H1 (cell line): Measurements from ENCODE around the gene RAPH1. TPM values are rescaled to one million over a fixed set of nuclear protein-coding genes. Genes with fewer than 3 reads are reported as not detected.

Source experiments
- CTCF ChIA-PET: fragments of 300-600 bp; sonication (Branson Sonifier 250); formaldehyde crosslinking; loops from one replicate; lab custom pipeline; 2021; ENCODE audit not compliant: partially characterized antibody; lab: Charles Lee
- POLR2A ChIA-PET: fragments of 300-600 bp; sonication (Branson Sonifier 250); formaldehyde crosslinking; loops from one replicate; lab custom pipeline; 2021; ENCODE audit warnings: inconsistent platforms; ENCODE audit not compliant: partially characterized antibody; lab: Charles Lee
- DNase-seq, 2 experiments: peaks; one replicate each; pipeline versions ENCODE4 v3.0.0 to v3.0.0-alpha.2; 2010 to 2022; ENCODE audit warnings: low spot score in 2 of 2, low read depth in 1 of 2, mixed read lengths in 1 of 2
- FAIRE-seq: peaks from 2 replicates; lab custom pipeline; 2011; peaks lifted over from hg19 to GRCh38; lab: Jason Lieb, UNC
- H2AFZ ChIP-seq: 2 replicates; pipeline ENCODE4 v1.8.1; 2012; ENCODE audit warnings: low read length, inconsistent platforms
- H2AK5ac ChIP-seq: 2 replicates; pipeline ENCODE4 v1.6.1; 2013; ENCODE audit warnings: low read depth, low read length
- H2BK120ac ChIP-seq: replicated peaks from 2 replicates; pipeline ENCODE3; 2013; ENCODE audit warnings: low read depth, low read length, inconsistent platforms
- H2BK12ac ChIP-seq: 2 replicates; pipeline ENCODE4 v1.6.1; 2013; ENCODE audit warnings: low read depth, low read length
- H2BK15ac ChIP-seq: 2 replicates; pipeline ENCODE4 v1.6.1; 2013; ENCODE audit warnings: low read length
- H2BK20ac ChIP-seq: 2 replicates; pipeline ENCODE4 v1.6.1; 2013; ENCODE audit warnings: low read length
- H2BK5ac ChIP-seq: 2 replicates; pipeline ENCODE4 v1.6.1; 2013; ENCODE audit warnings: low read depth, low read length
- H3K14ac ChIP-seq: 2 replicates; pipeline ENCODE4 v1.6.1; 2013; ENCODE audit warnings: inconsistent platforms; ENCODE audit not compliant: insufficient read length
- H3K18ac ChIP-seq: 2 replicates; pipeline ENCODE4 v1.6.1; 2013; ENCODE audit warnings: low read length; ENCODE audit errors: extremely low read depth
- H3K23ac ChIP-seq: 2 replicates; pipeline ENCODE4 v1.6.1; 2013; ENCODE audit warnings: inconsistent platforms; ENCODE audit not compliant: insufficient read length
- H3K23me2 ChIP-seq: 2 replicates; pipeline ENCODE4 v1.6.1; 2013; ENCODE audit warnings: low read depth, low read length
- H3K27ac ChIP-seq: 2 replicates; pipeline ENCODE4 v1.6.1; 2011; ENCODE audit warnings: low read depth, low read length, inconsistent platforms
- H3K27me3 ChIP-seq, 4 experiments: replicated peaks in 1 of 4; 1 replicate in 1 of 4; 2 replicates in 3 of 4; pipeline versions ENCODE4 v1.6.1 to v1.8.1; 2011 to 2013; ENCODE audit warnings: low read length in 3 of 4, mild to moderate bottlenecking in 3 of 4, inconsistent platforms in 2 of 4, mixed read lengths in 2 of 4, moderate library complexity in 1 of 4; ENCODE audit not compliant: control insufficient read depth in 3 of 4, insufficient read depth in 3 of 4; ENCODE audit errors: extremely low read depth in 1 of 4
- H3K36me3 ChIP-seq, 4 experiments: 2 replicates each; pipeline versions ENCODE4 v1.6.1 to v1.8.1; 2011 to 2013; ENCODE audit warnings: mild to moderate bottlenecking in 4 of 4, low read length in 3 of 4, moderate library complexity in 2 of 4, control low read depth in 1 of 4, inconsistent platforms in 1 of 4; ENCODE audit not compliant: insufficient read depth in 4 of 4, control insufficient read depth in 2 of 4
- H3K4ac ChIP-seq: replicated peaks from 2 replicates; pipeline ENCODE3; 2013; ENCODE audit warnings: low read length, low read depth, mixed read lengths, inconsistent platforms; ENCODE audit not compliant: insufficient read length
- H3K4me1 ChIP-seq, 4 experiments: replicated peaks in 1 of 4; 1 replicate in 1 of 4; 2 replicates in 3 of 4; pipeline versions ENCODE4 v1.6.1 to v1.8.1; 2011 to 2013; ENCODE audit warnings: low read length in 3 of 4, inconsistent platforms in 2 of 4, mixed read lengths in 1 of 4; ENCODE audit not compliant: insufficient read depth in 4 of 4, control insufficient read depth in 3 of 4
- H3K4me2 ChIP-seq, 2 experiments: 2 replicates each; pipeline versions ENCODE4 v1.6.1 to v1.8.1; 2011 to 2013; ENCODE audit warnings: low read depth in 2 of 2, low read length in 2 of 2, control low read depth in 1 of 2, inconsistent platforms in 1 of 2, mild to moderate bottlenecking in 1 of 2; ENCODE audit not compliant: insufficient read depth in 1 of 2
- H3K4me3 ChIP-seq, 4 experiments: fragments of 200-600, 300-600 bp in 1 of 4; sonication (generic), shearing (Covaris generic), sonication (Bioruptor Twin) in 1 of 4; 2 replicates each; pipeline versions ENCODE4 v1.5.1 to v1.8.1; 2011 to 2016; ENCODE audit warnings: low read length in 4 of 4, low read depth in 3 of 4, control low read depth in 2 of 4, inconsistent platforms in 2 of 4, mild to moderate bottlenecking in 2 of 4, mixed read lengths in 1 of 4, moderate library complexity in 1 of 4; ENCODE audit not compliant: insufficient read depth in 2 of 4; ENCODE audit errors: extremely low read depth in 1 of 4
- H3K56ac ChIP-seq: replicated peaks from 2 replicates; pipeline ENCODE3; 2013; ENCODE audit warnings: low read depth, mild to moderate bottlenecking, mixed read lengths, low read length, inconsistent platforms; ENCODE audit not compliant: insufficient read length
- H3K79me1 ChIP-seq: 2 replicates; pipeline ENCODE4 v1.6.1; 2013; ENCODE audit warnings: low read depth, low read length, control low read depth
- H3K79me2 ChIP-seq, 2 experiments: 2 replicates each; pipeline versions ENCODE4 v1.6.1 to v1.8.1; 2012 to 2013; ENCODE audit warnings: low read length in 2 of 2, mild to moderate bottlenecking in 2 of 2, inconsistent platforms in 1 of 2; ENCODE audit not compliant: insufficient read depth in 2 of 2, control insufficient read depth in 1 of 2
- H3K9ac ChIP-seq, 4 experiments: replicated peaks in 1 of 4; 1 replicate in 1 of 4; 2 replicates in 3 of 4; pipeline versions ENCODE4 v1.6.1 to v1.8.1; 2011 to 2013; ENCODE audit warnings: low read depth in 3 of 4, low read length in 3 of 4, control low read depth in 2 of 4, mild to moderate bottlenecking in 2 of 4, moderate library complexity in 2 of 4, inconsistent platforms in 1 of 4; ENCODE audit errors: extremely low read depth in 1 of 4
- H3K9me3 ChIP-seq, 2 experiments: 2 replicates each; pipeline versions ENCODE4 v1.6.1 to v1.8.1; 2012 to 2013; ENCODE audit warnings: mild to moderate bottlenecking in 2 of 2, moderate library complexity in 2 of 2, control low read depth in 1 of 2, inconsistent platforms in 1 of 2, low read depth in 1 of 2, low read length in 1 of 2, mixed read lengths in 1 of 2; ENCODE audit not compliant: insufficient read depth in 2 of 2
- H4K20me1 ChIP-seq, 2 experiments: replicated peaks in 1 of 2; 2 replicates each; pipeline versions ENCODE3 to v1.8.1; 2011 to 2013; ENCODE audit warnings: inconsistent platforms in 2 of 2, low read length in 2 of 2, mild to moderate bottlenecking in 1 of 2; ENCODE audit not compliant: insufficient read depth in 2 of 2, control insufficient read depth in 1 of 2
- H4K5ac ChIP-seq: 2 replicates; pipeline ENCODE4 v1.6.1; 2013; ENCODE audit warnings: low read length, low read depth, mixed read lengths, inconsistent platforms; ENCODE audit not compliant: insufficient read length
- H4K8ac ChIP-seq: 2 replicates; pipeline ENCODE4 v1.8.0; 2013; ENCODE audit warnings: mild to moderate bottlenecking, moderate library complexity, low read length, inconsistent platforms; ENCODE audit not compliant: insufficient read depth; ENCODE audit errors: extremely low read depth
- H4K91ac ChIP-seq: replicated peaks from 2 replicates; pipeline ENCODE3; 2013; ENCODE audit warnings: low read length, mixed read lengths, inconsistent platforms; ENCODE audit not compliant: insufficient read length
- WGBS, 2 experiments: shearing (Covaris generic) in 1 of 2; methylation state at CpG; one replicate each; pipeline versions ENCODE4 v1.1.6 to v1.1.7; 2013 to 2015; ENCODE audit warnings: low lambda C conversion rate in 2 of 2, mixed read lengths in 2 of 2, inconsistent platforms in 1 of 2, low coverage in 1 of 2, missing lambda C conversion rate in 1 of 2; ENCODE audit not compliant: insufficient replicate concordance in 2 of 2, insufficient coverage in 1 of 2, insufficient read length in 1 of 2; ENCODE audit errors: extremely low coverage in 1 of 2, missing lambda C conversion rate in 1 of 2; 5-methylcytosine and 5-hydroxymethylcytosine counted together
- polyA plus RNA-seq, 7 experiments: library from polyadenylated mRNA; depleted of rRNA in 3 of 7; stranded (reverse) in 5 of 7; unstranded in 2 of 7; fragments of >200 nt in 5 of 7; fragments of 200-250 nt in 2 of 7; gene quantifications; 1 replicate in 5 of 7; 2 replicates in 1 of 7; 4 replicates in 1 of 7; pipeline versions ENCODE4 v1.2.1 to v1.2.3, GENCODE V29; 2011 to 2013; ENCODE audit warnings: missing spikeins in 2 of 7, mixed read lengths in 2 of 7
- total RNA-seq: library from RNA; stranded (reverse); fragmentation: NEBNext Ultra II Directional; extraction: Animal tissue kit (Norgen Biotek cat#: 25700); gene quantifications from 2 replicates; pipeline ENCODE4 v1.2.1, GENCODE V29; 2021
- TF ChIP-seq, protein P1 (sequence below): IDR thresholded peaks from 2 replicates; pipeline ENCODE4 v1.6.1; 2012; ENCODE audit warnings: inconsistent platforms

RAPH1 gene
- total and polyA plus RNA-seq, 2 of the 8 experiments (the other 6 are each of a cell fraction or from before 2014, with no cell fraction given) = 3.8 to 27.4 TPM

GRCh38 chr2:203490391-203490790, 44.7 kb downstream of the RAPH1 start:
- Histone ChIP-seq H2AK5ac (no peak overlapping the region), H3K4me3 (no peak overlapping the region), H4K91ac (no peak overlapping the region), H4K5ac (no peak overlapping the region), H2BK120ac (no peak overlapping the region), H3K4me2 (no peak overlapping the region), H3K23ac (no peak overlapping the region), H4K8ac (no peak overlapping the region), H3K56ac (no peak overlapping the region), H3K27me3 (peaks cover 0 to 1% (median 0%) of the 10 kb centered on the region in 4 experiments; a peak in 1 of 7 replicates), H3K18ac (no peak overlapping the region), H3K4me1 (no peaks in the 10 kb centered on the region), H2BK20ac (no peak overlapping the region), H3K9me3 (no peaks in the 10 kb centered on the region), H3K4ac (no peak overlapping the region), H3K14ac (no peak overlapping the region), H3K23me2 (no peaks in the 10 kb centered on the region), H4K20me1 (no peaks in the 10 kb centered on the region), H3K27ac (no peak overlapping the region), H3K36me3 (peaks cover 0 to 20% (median 5%) of the 10 kb centered on the region in 4 experiments; a peak in 6 of 8 replicates), H2BK12ac (no peak overlapping the region), H2BK15ac (no peak overlapping the region), H2BK5ac (no peak overlapping the region), H3K79me2 (no peaks in the 10 kb centered on the region), H2AFZ (no peak overlapping the region), H3K79me1 (no peaks in the 10 kb centered on the region; the same call in 1 of the 2 replicates), H3K9ac (no peak overlapping the region)
- FAIRE-seq (no peak), DNase-seq (no peak)
- TF ChIP-seq, protein P1, sequence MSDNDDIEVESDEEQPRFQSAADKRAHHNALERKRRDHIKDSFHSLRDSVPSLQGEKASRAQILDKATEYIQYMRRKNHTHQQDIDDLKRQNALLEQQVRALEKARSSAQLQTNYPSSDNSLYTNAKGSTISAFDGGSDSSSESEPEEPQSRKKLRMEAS = no peak
- ChIA-PET POLR2A (no interaction called here), CTCF (interaction anchor here (0.7 to 1.8 kb wide), 2 partner anchors 278 to 419 kb away, joined by 3 to 4 read pairs; no protein-coding TSS in a partner anchor)
- 94% methylated on average over 3 of the region's 3 CpGs; no CpG with 5 or more reads in 1 of the 2 experiments for whole genome bisulfite sequencing, 2 experiments
